ENCODE measurements around the gene TTLL4. TPM values are rescaled to one million over a fixed set of nuclear protein-coding genes. Genes with fewer than 3 reads are reported as not detected.

Gene TTLL4
- total RNA-seq, 3 donors from 2014 or later: 8.3 to 34.7 (median 29.0) TPM

DNA sequence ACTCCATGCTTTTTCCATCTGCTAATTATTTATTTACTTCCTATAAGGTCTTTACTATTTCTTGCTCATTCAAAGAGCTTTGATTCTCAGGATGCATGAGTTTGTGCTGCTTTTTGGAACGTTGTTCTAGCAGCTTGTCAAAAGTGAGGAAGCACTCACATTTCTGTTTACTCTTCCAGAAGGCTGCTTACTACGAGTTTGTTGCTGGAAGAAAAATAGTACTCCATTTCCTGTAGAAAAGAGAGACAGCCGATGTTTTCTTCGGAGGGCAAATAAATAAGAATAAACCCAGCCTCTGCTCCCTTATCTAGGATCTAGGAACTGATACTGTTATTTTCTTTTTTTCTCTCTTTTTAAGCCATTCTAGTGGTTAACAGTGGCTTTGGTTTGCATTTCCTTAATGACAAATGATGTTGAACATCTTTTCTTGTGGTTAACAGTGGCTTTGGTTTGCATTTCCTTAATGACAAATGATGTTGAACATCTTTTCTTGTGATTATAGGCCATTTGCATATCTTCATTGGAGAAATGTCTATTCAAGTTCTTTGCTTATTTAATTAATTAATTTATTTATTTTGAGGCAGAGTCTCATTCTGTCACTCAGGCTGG lies 91.9 kb downstream of the TTLL4 start:
- TF ChIP-seq POLR2A (IDR thresholded peaks at IDR 0.05) (no peak), POLR2AphosphoS5 (IDR thresholded peaks at IDR 0.05) (no peak), CTCF (IDR thresholded peaks at IDR 0.05) (no peak)
- peaks cover 4% of the 10 kb centered on the region in 2 donors for H3K4me1 ChIP-seq
- intact Hi-C loops (cut with DNase I; ENCODE audit: low total_unique reads): no loop called here
- H3K9me3 ChIP-seq: no peaks in the 10 kb centered on the region
- no peak overlapping the region for H3K27ac ChIP-seq
- H3K4me3 ChIP-seq: no peak overlapping the region
- no peaks in the 10 kb centered on the region for H3K36me3 ChIP-seq
- DNase-seq (ENCODE audit: low spot score in 2 of 2): no peak
- H3K27me3 ChIP-seq: no peaks in the 10 kb centered on the region

DNA sequence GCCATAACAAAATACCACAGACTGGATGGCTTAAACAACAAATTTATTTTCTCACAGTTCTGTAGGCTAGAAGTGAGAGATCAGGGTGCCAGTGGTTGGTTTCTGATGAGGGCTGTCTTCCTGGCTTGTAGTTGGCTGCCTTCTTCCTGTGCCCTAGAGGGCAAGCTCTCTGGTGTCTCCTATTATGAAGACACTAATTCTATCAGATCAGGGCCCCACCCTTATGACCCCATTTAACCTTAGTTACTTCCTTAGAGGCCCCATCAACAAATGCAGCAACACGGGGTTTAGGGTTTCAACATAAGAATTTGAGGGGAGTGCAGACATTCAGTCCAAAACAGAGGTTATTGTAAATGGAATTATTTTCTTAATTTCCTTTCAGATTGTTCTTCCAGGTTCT lies 94.2 kb downstream of the TTLL4 start:
- no peak for TF ChIP-seq CTCF (IDR thresholded peaks at IDR 0.05)
- no peak for TF ChIP-seq POLR2A (IDR thresholded peaks at IDR 0.05)
- no peak for TF ChIP-seq POLR2AphosphoS5 (IDR thresholded peaks at IDR 0.05)
- intact Hi-C loops (cut with DNase I; ENCODE audit: low total_unique reads): no loop called here
- Histone ChIP-seq H3K4me3 (no peak overlapping the region), H3K27ac (peak overlapping the region in 1 of 2 donors; percentile 91), H3K27me3 (no peaks in the 10 kb centered on the region), H3K4me1 (peaks cover 4% of the 10 kb centered on the region in 2 donors), H3K36me3 (no peaks in the 10 kb centered on the region), H3K9me3 (no peaks in the 10 kb centered on the region)
- DNase-seq (ENCODE audit: low spot score in 2 of 2): peak in 1 of 2 donors; percentile 8

Other genes with a start within 250 kb of the TTLL4 start
- 10 to 100 TPM in 2 of 3 donors, 1 to 10 TPM in 1; 6.9 to 24.6 (median 14.4) TPM for gene USP37, start 142.5 kb upstream of the TTLL4 start, total RNA-seq
- 10 to 100 TPM; 30.6 to 55.6 (median 44.9) TPM for gene CNOT9, start 142.0 kb upstream of the TTLL4 start, total RNA-seq
- gene PLCD4, start 102.9 kb upstream of the TTLL4 start, total RNA-seq: 1 to 10 TPM; 1.8 to 8.0 (median 2.6) TPM
- 10 to 100 TPM; 12.0 to 16.0 (median 15.4) TPM for gene ZNF142, start 51.2 kb upstream of the TTLL4 start, total RNA-seq
- 10 to 100 TPM; 26.4 to 35.4 (median 32.4) TPM for gene BCS1L, start 51.2 kb upstream of the TTLL4 start, total RNA-seq
- gene RNF25, start 38.8 kb upstream of the TTLL4 start, total RNA-seq: 10 to 100 TPM; 22.7 to 25.9 (median 23.0) TPM
- 10 to 100 TPM; 22.2 to 78.0 (median 35.7) TPM for gene STK36, start 38.7 kb upstream of the TTLL4 start, total RNA-seq
- gene CYP27A1, start 71.3 kb downstream of the TTLL4 start, total RNA-seq: 10 to 100 TPM; 25.6 to 65.0 (median 28.8) TPM
- gene PRKAG3, start 121.0 kb downstream of the TTLL4 start, total RNA-seq: not detected
- 1 to 10 TPM in 2 of 3 donors, under 1 TPM in 1; 0.48 to 3.3 (median 1.3) TPM for gene WNT6, start 149.0 kb downstream of the TTLL4 start, total RNA-seq
- 1 to 10 TPM in 1 of 3 donors, under 1 TPM in 1, not detected in 1; 0.88 to 2.9 TPM for gene WNT10A, start 170.0 kb downstream of the TTLL4 start, total RNA-seq
- not detected for gene CDK5R2, start 248.8 kb downstream of the TTLL4 start, total RNA-seq

Data from breast epithelium (tissue), 4 donors.